ENCODE data around the gene MEGF11.
A peak's percentile ranks its signal among the peaks of the same experiment; 100 is the strongest.

Gene MEGF11

DNA sequence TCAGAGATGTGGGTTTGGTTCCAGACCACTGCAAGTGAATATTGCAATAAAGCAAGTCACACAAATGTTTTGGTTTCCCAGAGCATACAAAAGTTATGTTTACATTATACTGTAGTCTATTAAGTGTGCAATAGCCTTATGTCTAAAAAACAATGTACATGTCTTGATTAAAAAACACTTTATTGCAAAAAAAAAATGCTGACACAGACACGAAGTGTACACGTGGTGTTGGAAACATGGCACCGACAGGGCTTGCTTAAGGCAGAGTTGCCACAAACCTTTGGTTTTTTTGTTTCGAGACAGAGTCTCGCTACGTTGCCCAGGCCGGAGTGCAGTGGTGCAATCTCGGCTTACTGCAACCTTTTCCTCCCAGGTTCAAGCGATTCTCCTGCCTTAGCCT lies 334.2 kb downstream of the MEGF11 start:
- H3K27ac ChIP-seq (ENCODE audit: low read length): no peak overlapping the region
- H4K20me1 ChIP-seq (ENCODE audit: insufficient read depth, low read length): no peaks in the 10 kb centered on the region
- H2AFZ ChIP-seq (ENCODE audit: low read depth, low read length): no peak overlapping the region
- peaks cover 69% of the 10 kb centered on the region for H3K4me1 ChIP-seq (ENCODE audit: low read length)
- H3K79me2 ChIP-seq (ENCODE audit: low read length): no peaks in the 10 kb centered on the region
- H3K4me2 ChIP-seq (ENCODE audit: low read length): no peak overlapping the region
- H3K36me3 ChIP-seq (replicated peaks; ENCODE audit: low read depth, low read length): no peaks in the 10 kb centered on the region
- no peaks in the 10 kb centered on the region for H3K9me3 ChIP-seq (ENCODE audit: insufficient read depth, low read length)
- no peaks in the 10 kb centered on the region for H3K27me3 ChIP-seq (ENCODE audit: low read depth, low read length)
- TF ChIP-seq, protein P1, sequence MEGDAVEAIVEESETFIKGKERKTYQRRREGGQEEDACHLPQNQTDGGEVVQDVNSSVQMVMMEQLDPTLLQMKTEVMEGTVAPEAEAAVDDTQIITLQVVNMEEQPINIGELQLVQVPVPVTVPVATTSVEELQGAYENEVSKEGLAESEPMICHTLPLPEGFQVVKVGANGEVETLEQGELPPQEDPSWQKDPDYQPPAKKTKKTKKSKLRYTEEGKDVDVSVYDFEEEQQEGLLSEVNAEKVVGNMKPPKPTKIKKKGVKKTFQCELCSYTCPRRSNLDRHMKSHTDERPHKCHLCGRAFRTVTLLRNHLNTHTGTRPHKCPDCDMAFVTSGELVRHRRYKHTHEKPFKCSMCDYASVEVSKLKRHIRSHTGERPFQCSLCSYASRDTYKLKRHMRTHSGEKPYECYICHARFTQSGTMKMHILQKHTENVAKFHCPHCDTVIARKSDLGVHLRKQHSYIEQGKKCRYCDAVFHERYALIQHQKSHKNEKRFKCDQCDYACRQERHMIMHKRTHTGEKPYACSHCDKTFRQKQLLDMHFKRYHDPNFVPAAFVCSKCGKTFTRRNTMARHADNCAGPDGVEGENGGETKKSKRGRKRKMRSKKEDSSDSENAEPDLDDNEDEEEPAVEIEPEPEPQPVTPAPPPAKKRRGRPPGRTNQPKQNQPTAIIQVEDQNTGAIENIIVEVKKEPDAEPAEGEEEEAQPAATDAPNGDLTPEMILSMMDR (IDR thresholded peaks at IDR 0.05; ENCODE audit: low read depth, low read length): no peak
- TF ChIP-seq EZH2phosphoT487 (IDR thresholded peaks at IDR 0.05; ENCODE audit: low read depth): no peak
- H3K4me3 ChIP-seq (ENCODE audit: low read length): no peak overlapping the region
- no peak overlapping the region for H3K9ac ChIP-seq (ENCODE audit: low read length)

DNA sequence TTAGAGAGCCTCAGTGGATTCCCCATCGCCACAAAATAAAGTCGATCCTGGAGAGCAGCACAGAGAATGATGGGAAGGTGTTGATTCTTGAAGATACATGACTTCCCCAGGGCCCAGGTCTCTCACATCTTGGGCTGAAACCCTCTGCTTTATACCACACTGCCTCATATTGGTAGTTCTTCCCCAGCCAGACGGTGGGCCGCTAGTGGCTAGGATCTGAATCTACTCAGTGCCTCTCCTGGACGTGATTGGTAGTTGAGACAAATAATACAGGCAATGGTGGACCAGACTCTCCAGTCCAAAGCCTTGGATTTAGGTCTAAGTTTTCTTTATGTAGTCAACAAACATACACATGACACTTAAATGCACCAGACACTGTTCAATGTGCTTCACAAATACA lies 334.6 kb downstream of the MEGF11 start:
- Histone ChIP-seq H3K9me3 (ENCODE audit: insufficient read depth, low read length) (no peaks in the 10 kb centered on the region), H3K4me2 (ENCODE audit: low read length) (no peak overlapping the region), H3K4me3 (ENCODE audit: low read length) (no peak overlapping the region), H3K4me1 (ENCODE audit: low read length) (peaks cover 69% of the 10 kb centered on the region), H2AFZ (ENCODE audit: low read depth, low read length) (no peak overlapping the region), H3K79me2 (ENCODE audit: low read length) (no peaks in the 10 kb centered on the region), H3K27ac (ENCODE audit: low read length) (no peak overlapping the region), H3K27me3 (ENCODE audit: low read depth, low read length) (no peaks in the 10 kb centered on the region), H4K20me1 (ENCODE audit: insufficient read depth, low read length) (no peaks in the 10 kb centered on the region), H3K36me3 (replicated peaks; ENCODE audit: low read depth, low read length) (no peaks in the 10 kb centered on the region), H3K9ac (ENCODE audit: low read length) (no peak overlapping the region)
- TF ChIP-seq, protein P1 (IDR thresholded peaks at IDR 0.05; ENCODE audit: low read depth, low read length): no peak
- no peak for TF ChIP-seq EZH2phosphoT487 (IDR thresholded peaks at IDR 0.05; ENCODE audit: low read depth)

DNA sequence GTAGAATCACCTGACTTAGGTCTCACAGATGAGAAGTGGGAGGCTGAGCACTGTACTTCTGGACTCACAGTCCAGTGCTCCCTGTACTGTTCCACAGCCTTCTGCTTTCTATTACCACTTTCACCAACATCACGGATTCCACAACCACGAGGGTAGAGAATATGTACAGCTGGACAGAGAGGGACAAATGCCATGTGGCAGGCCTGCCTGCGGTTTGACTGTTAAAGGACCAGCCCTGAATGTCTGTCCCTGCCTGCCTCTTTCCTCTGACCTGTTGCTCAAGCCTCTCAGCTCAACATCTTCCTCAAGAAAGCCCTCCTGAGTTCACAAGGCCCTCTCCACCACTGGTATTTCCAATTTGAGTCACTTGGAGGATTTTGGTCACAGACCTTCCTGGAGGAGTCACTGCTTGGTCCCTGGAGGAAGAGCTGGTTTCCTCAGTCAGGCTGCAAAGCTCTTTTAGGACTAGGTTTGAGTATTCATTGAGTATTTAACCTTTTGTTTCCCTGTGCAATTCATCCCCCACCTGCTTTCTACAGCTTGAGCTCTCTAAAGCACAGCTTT lies 335.1 kb downstream of the MEGF11 start:
- H3K27me3 ChIP-seq (ENCODE audit: low read depth, low read length): no peaks in the 10 kb centered on the region
- no peak overlapping the region for H3K4me2 ChIP-seq (ENCODE audit: low read length)
- H3K79me2 ChIP-seq (ENCODE audit: low read length): no peaks in the 10 kb centered on the region
- no peaks in the 10 kb centered on the region for H4K20me1 ChIP-seq (ENCODE audit: insufficient read depth, low read length)
- H3K9ac ChIP-seq (ENCODE audit: low read length): no peak overlapping the region
- H3K4me3 ChIP-seq (ENCODE audit: low read length): no peak overlapping the region
- H3K9me3 ChIP-seq (ENCODE audit: insufficient read depth, low read length): no peaks in the 10 kb centered on the region
- no peaks in the 10 kb centered on the region for H3K36me3 ChIP-seq (replicated peaks; ENCODE audit: low read depth, low read length)
- peaks cover 69% of the 10 kb centered on the region for H3K4me1 ChIP-seq (ENCODE audit: low read length)
- H2AFZ ChIP-seq (ENCODE audit: low read depth, low read length): no peak overlapping the region
- no peak overlapping the region for H3K27ac ChIP-seq (ENCODE audit: low read length)
- TF ChIP-seq EZH2phosphoT487 (IDR thresholded peaks at IDR 0.05; ENCODE audit: low read depth): no peak

DNA sequence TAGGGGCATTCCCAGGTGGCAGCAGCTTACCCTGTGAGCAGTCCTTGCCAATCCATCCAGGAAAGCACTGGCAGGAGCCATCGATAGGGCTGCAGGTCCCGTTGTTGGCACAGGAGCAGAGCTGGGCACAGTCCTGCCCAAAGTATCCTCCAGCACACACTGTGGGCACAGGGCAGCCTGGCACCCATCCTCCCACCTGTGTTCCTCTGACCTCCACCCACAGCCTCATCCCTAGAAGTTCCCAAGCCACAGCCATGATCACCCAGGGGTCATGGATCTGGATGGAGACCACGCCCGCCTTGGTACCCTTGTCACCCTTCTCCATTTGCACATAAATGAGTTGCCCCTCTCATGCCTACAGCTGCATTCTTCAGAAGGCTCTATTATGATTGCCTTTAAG lies 335.6 kb downstream of the MEGF11 start:
- no peaks in the 10 kb centered on the region for H4K20me1 ChIP-seq (ENCODE audit: insufficient read depth, low read length)
- H3K4me3 ChIP-seq (ENCODE audit: low read length): 0 out of 2 replicates have a peak overlapping the region, but pooled peaks have one; percentile 42
- no peak overlapping the region for H2AFZ ChIP-seq (ENCODE audit: low read depth, low read length)
- TF ChIP-seq, protein P1 (IDR thresholded peaks at IDR 0.05; ENCODE audit: low read depth, low read length): no peak
- TF ChIP-seq EZH2phosphoT487 (IDR thresholded peaks at IDR 0.05; ENCODE audit: low read depth): no peak
- peaks cover 69% of the 10 kb centered on the region for H3K4me1 ChIP-seq (ENCODE audit: low read length)
- H3K4me2 ChIP-seq (ENCODE audit: low read length): peak overlapping the region; percentile 71
- H3K36me3 ChIP-seq (replicated peaks; ENCODE audit: low read depth, low read length): no peaks in the 10 kb centered on the region
- no peak overlapping the region for H3K9ac ChIP-seq (ENCODE audit: low read length)
- no peaks in the 10 kb centered on the region for H3K9me3 ChIP-seq (ENCODE audit: insufficient read depth, low read length)
- H3K27me3 ChIP-seq (ENCODE audit: low read depth, low read length): no peaks in the 10 kb centered on the region
- H3K79me2 ChIP-seq (ENCODE audit: low read length): no peaks in the 10 kb centered on the region
- no peak overlapping the region for H3K27ac ChIP-seq (ENCODE audit: low read length)

Measured in OCI-LY3 (cell line).